GM12892 (cell line): ENCODE results near the gene KCNK3.

Source experiments
- DNase-seq: peaks from one replicate; pipeline ENCODE4 v3.0.0; 2011; ENCODE audit not compliant: insufficient read length
- FAIRE-seq: peaks from 2 replicates; lab custom pipeline; 2011; peaks lifted over from hg19 to GRCh38; lab: Jason Lieb, UNC
- POLR2A ChIP-seq: IDR thresholded peaks from 2 replicates; pipeline ENCODE4 v1.6.1; 2011; ENCODE audit warnings: low read depth, low read length, control low read depth
- POLR2AphosphoS5 ChIP-seq: IDR thresholded peaks from 2 replicates; pipeline ENCODE4 v1.6.1; 2011; ENCODE audit warnings: low read depth, low read length, control low read depth
- TAF1 ChIP-seq: IDR thresholded peaks from 2 replicates; pipeline ENCODE4 v1.6.1; 2011; ENCODE audit warnings: low read depth, mild to moderate bottlenecking, control low read depth, low read length, borderline replicate concordance

Gene KCNK3

GRCh38 chr2:26767894-26768487, 75.5 kb downstream of the KCNK3 start:
- TF ChIP-seq TAF1 (no peak), POLR2A (no peak), POLR2AphosphoS5 (no peak)
- DNase-seq = no peak
- no peak for FAIRE-seq

GRCh38 chr2:26768759-26769088, 76.2 kb downstream of the KCNK3 start:
- DNase-seq (no peak), FAIRE-seq (no peak)
- TF ChIP-seq TAF1 = no peak
- TF ChIP-seq POLR2AphosphoS5 = no peak
- TF ChIP-seq POLR2A = no peak

GRCh38 chr2:26769089-26769761, 76.7 kb downstream of the KCNK3 start:
- DNase-seq = no peak
- TF ChIP-seq POLR2AphosphoS5 (no peak), POLR2A (no peak), TAF1 (no peak)

GRCh38 chr2:26770986-26771586, 78.6 kb downstream of the KCNK3 start:
- TF ChIP-seq POLR2AphosphoS5 (no peak), TAF1 (no peak), POLR2A (no peak)
- no peak for FAIRE-seq
- DNase-seq = no peak

More at GRCh38 chr2:26769089-26769761, 76.7 kb downstream of the KCNK3 start:
- FAIRE-seq = no peak

- DNase-seq = no peak
- TF ChIP-seq TAF1 (no peak), POLR2A (no peak), POLR2AphosphoS5 (no peak)
- no peak for FAIRE-seq
Observed at GRCh38 chr2:26772064-26773001, 79.8 kb downstream of the KCNK3 start.

- no peak for TF ChIP-seq TAF1
Observed at GRCh38 chr2:26776195-26776800, 83.8 kb downstream of the KCNK3 start.

GRCh38 chr2:26778098-26778497, 85.6 kb downstream of the KCNK3 start:
- TF ChIP-seq POLR2A (no peak), POLR2AphosphoS5 (no peak), TAF1 (no peak)
- FAIRE-seq = no peak
- DNase-seq = no peak

More at GRCh38 chr2:26776195-26776800, 83.8 kb downstream of the KCNK3 start:
- FAIRE-seq (no peak), DNase-seq (no peak)

GRCh38 chr2:26778507-26778906, 86.0 kb downstream of the KCNK3 start:
- FAIRE-seq = no peak
- no peak for TF ChIP-seq POLR2AphosphoS5
- TF ChIP-seq POLR2A = no peak
- no peak for TF ChIP-seq TAF1
- no peak for DNase-seq

- no peak for TF ChIP-seq TAF1
- no peak for TF ChIP-seq POLR2A
- TF ChIP-seq POLR2AphosphoS5 = no peak
- DNase-seq (no peak), FAIRE-seq (no peak)
Observed at GRCh38 chr2:26780203-26780760, 87.8 kb downstream of the KCNK3 start.
